ENCODE data around the gene LYPLAL1. TPM values are rescaled to one million over a fixed set of nuclear protein-coding genes. Genes with fewer than 3 reads are reported as not detected.
A peak's percentile ranks its signal among the peaks of the same experiment; 100 is the strongest.

LYPLAL1 gene
- total and polyA plus RNA-seq, 9 of the 15 experiments (the other 6 are each of a cell fraction or from before 2014, with no cell fraction given): 14.9 to 179 (median 46.3) TPM

- Histone ChIP-seq H3K79me2 (ENCODE audit: control insufficient read depth, insufficient read depth, low read length) (peaks cover 43% of the 10 kb centered on the region), H3K36me3 (ENCODE audit: control insufficient read depth, insufficient read depth, low read length) (peaks cover 30% of the 10 kb centered on the region), H3K4me3 (0 out of 2 replicates have a peak overlapping the region, but pooled peaks have one; percentile 70), H3K4me1 (replicated peaks in 1 of 2; ENCODE audit: control insufficient read depth in 2 of 2, insufficient read depth in 2 of 2, low read length in 2 of 2) (peaks cover 9 to 10% of the 10 kb centered on the region in 2 experiments; a peak in 3 of 5 replicates), H2AFZ (ENCODE audit: low read depth, low read length) (no peak overlapping the region), H3K27ac (ENCODE audit: extremely low read depth, low read depth, low read length) (no peak overlapping the region), H4K20me1 (replicated peaks; ENCODE audit: control insufficient read depth, insufficient read depth, low read length) (0 out of 2 replicates have a peak, but pooled peaks cover 4% of the 10 kb centered on the region), H3K4me2 (ENCODE audit: insufficient read depth, low read length) (0 out of 2 replicates have a peak overlapping the region, but pooled peaks have one; percentile 26), H3K9ac (ENCODE audit: insufficient read depth in 1 of 2, low read depth in 2 of 2, low read length in 2 of 2) (no peak overlapping the region; a peak in 1 of 4 replicates), H3K9me3 (replicated peaks; ENCODE audit: control insufficient read depth, insufficient read depth, low read depth, low read length) (peaks cover 2% of the 10 kb centered on the region; the same call in 1 of the 2 replicates), H3K27me3 (ENCODE audit: control insufficient read depth in 2 of 2, insufficient read depth in 2 of 2, low read length in 2 of 2) (no peaks in the 10 kb centered on the region), H3K9me1 (ENCODE audit: control insufficient read depth, insufficient read depth, low read length) (no peaks in the 10 kb centered on the region)
- ATAC-seq: no peak
- WGBS (ENCODE audit: insufficient coverage, low coverage, missing lambda C conversion rate): 76% methylated on average over 4 of the region's 4 CpGs
- intact Hi-C loops (cut with micrococcal nuclease): loop anchor here (5.0 to 10.0 kb wide), 2 partner anchors 109 to 871 kb away; no protein-coding TSS in a partner anchor
- in situ Hi-C loops (cut with MboI): no loop called here
- DNase-seq (ENCODE audit: extremely low read depth in 1 of 4, low spot score in 3 of 4): no peak
- ChIA-PET POLR2A (interaction anchor here (0.6 to 4.6 kb wide), 6 partner anchors 9 to 298 kb away, joined by 3 to 40 read pairs (median 6); no protein-coding TSS in a partner anchor), CTCF (ENCODE audit: low intra/inter-chr PET ratio) (no interaction called here)
- no TSS peak for BruUV-seq (replicated peaks)
- no peak for FAIRE-seq
- TF ChIP-seq BCLAF1 (IDR thresholded peaks at IDR 0.05; ENCODE audit: borderline replicate concordance in 1 of 2, control insufficient read depth in 1 of 2, low read depth in 2 of 2, low read length in 1 of 2): no peak
- no peak for TF ChIP-seq BCOR (IDR thresholded peaks at IDR 0.05)
- TF ChIP-seq CREBBP (IDR thresholded peaks at IDR 0.05; ENCODE audit: low read depth, low read length): no peak
- no peak for TF ChIP-seq RFX1 (IDR thresholded peaks at IDR 0.05)
- no peak for TF ChIP-seq TOE1 (IDR thresholded peaks at IDR 0.05; ENCODE audit: borderline replicate concordance)
- TF ChIP-seq TOE1 (CRISPR knock-in tag; IDR thresholded peaks at IDR 0.05; ENCODE audit: borderline replicate concordance, low read depth): no peak
- no peak for TF ChIP-seq NBN (IDR thresholded peaks at IDR 0.05; ENCODE audit: low read depth)
- no peak for TF ChIP-seq RBM25 (IDR thresholded peaks at IDR 0.05; ENCODE audit: low read depth, low read length, severe bottlenecking)
- TF ChIP-seq ZNF511 (CRISPR knock-in tag; IDR thresholded peaks at IDR 0.05): no peak
- no peak for TF ChIP-seq TARDBP (IDR thresholded peaks at IDR 0.05)
- TF ChIP-seq ZNF696 (CRISPR knock-in tag; conservative IDR thresholded peaks at IDR 0.05): no peak
- no peak for TF ChIP-seq PML (IDR thresholded peaks at IDR 0.05; ENCODE audit: low read length)
- TF ChIP-seq FOXA3 (CRISPR knock-in tag; conservative IDR thresholded peaks at IDR 0.05 in 1 of 2, IDR thresholded peaks at IDR 0.05 in 1 of 2): no peak
- TF ChIP-seq NCOA1 (IDR thresholded peaks at IDR 0.05; ENCODE audit: low read depth): no peak
- no peak for TF ChIP-seq HMG20A (CRISPR knock-in tag; conservative IDR thresholded peaks at IDR 0.05)
- TF ChIP-seq MAFK (IDR thresholded peaks at IDR 0.05; ENCODE audit: low read length): no peak
- TF ChIP-seq HMG20B (CRISPR knock-in tag; IDR thresholded peaks at IDR 0.05): no peak
- TF ChIP-seq ARID2 (IDR thresholded peaks at IDR 0.05): no peak
Observed at GRCh38 chr1:219176168-219176567, 2.5 kb downstream of the LYPLAL1 start.
